Sigmoid colon (tissue), 7 donors: ENCODE data around the gene PAK2. TPM values are rescaled to one million over a fixed set of nuclear protein-coding genes. Genes with fewer than 3 reads are reported as not detected.
A peak's percentile ranks its signal among the peaks of the same experiment; 100 is the strongest.

Experiments used
- DNase-seq: peaks from one replicate; pipeline ENCODE4 v3.0.0-alpha.2; 2019
- H3K27ac ChIP-seq, 4 donors: fragments of 200-600 bp; sonication (generic); one replicate each; pipeline ENCODE4 v1.5.1; 2016 to 2019; ENCODE audit warnings: mild to moderate bottlenecking in 1 of 4
- H3K27me3 ChIP-seq, 3 donors: fragments of 200-600 bp; sonication (generic); one replicate each; pipeline ENCODE4 v1.5.1; 2019; ENCODE audit warnings: mild to moderate bottlenecking in 1 of 3
- H3K36me3 ChIP-seq, 4 donors: fragments of 200-600 bp; sonication (generic); one replicate each; pipeline ENCODE4 v1.5.1; 2016 to 2019
- H3K4me1 ChIP-seq, 4 donors: fragments of 200-600 bp; sonication (generic); one replicate each; pipeline ENCODE4 v1.5.1; 2017 to 2019
- H3K4me3 ChIP-seq, 4 donors: fragments of 200-600 bp; sonication (generic); one replicate each; pipeline ENCODE4 v1.5.1; 2017 to 2019; ENCODE audit warnings: mild to moderate bottlenecking in 2 of 4, moderate library complexity in 1 of 4
- H3K9me3 ChIP-seq, 4 donors: fragments of 200-600 bp in 3 of 4; sonication (generic) in 3 of 4; one replicate each; pipeline versions ENCODE4 v1.5.1 to v1.6.1; 2013 to 2019
- EP300 ChIP-seq, 4 donors: sonication (generic); formaldehyde crosslinking; IDR thresholded peaks; one replicate each; pipeline ENCODE4 v1.6.1; 2017; ENCODE audit warnings: antibody characterized with exemption in 4 of 4
- POLR2A ChIP-seq, 2 donors: fragments of 450-650 bp; IDR thresholded peaks; one replicate each; pipeline ENCODE4 v1.6.1; 2016; ENCODE audit warnings: antibody characterized with exemption in 2 of 2, mild to moderate bottlenecking in 2 of 2, moderate library complexity in 2 of 2
- POLR2AphosphoS5 ChIP-seq, 4 donors: sonication (generic); formaldehyde crosslinking; IDR thresholded peaks; one replicate each; pipeline ENCODE4 v1.6.1; 2017; ENCODE audit warnings: antibody characterized with exemption in 4 of 4
- WGBS, 2 donors: extraction: QIAGEN DNeasy Blood & Tissue Kit; methylation state at CpG; one replicate each; pipeline ENCODE4 v1.1.7; 2013; 5-methylcytosine and 5-hydroxymethylcytosine counted together
- intact Hi-C: fragments of 100-400 bp; cut with DNase I; formaldehyde crosslinking; loops from one replicate; pipeline ENCODE4 v1.15.1; 2023
- polyA plus RNA-seq, 3 donors: library from polyadenylated mRNA; stranded (reverse); fragments of 200-250 nt; gene quantifications; one replicate each; pipeline ENCODE4 v1.2.3, GENCODE V29; 2013
- total RNA-seq, 4 donors: library from RNA; depleted of rRNA; stranded (reverse); fragments of >200 nt; gene quantifications; one replicate each; pipeline ENCODE4 v1.1.0, GENCODE V29; 2016
- TF ChIP-seq, protein P1 (sequence below), 4 experiments: fragments of 450-650 bp in 3 of 4; fragments of 200-600 bp in 1 of 4; IDR thresholded peaks; one replicate each; pipeline ENCODE4 v1.5.1; 2016 to 2019; ENCODE audit warnings: antibody characterized with exemption in 4 of 4, mild to moderate bottlenecking in 3 of 4, moderate library complexity in 2 of 4
- donor health status: healthy with polysubstance abuse.
- donor health status: Bipolar disorder and iron deficiency.
- donor health status: healthy.

PAK2 gene
- total and polyA plus RNA-seq, 7 donors: 22.8 to 44.6 (median 35.5) TPM

DNA sequence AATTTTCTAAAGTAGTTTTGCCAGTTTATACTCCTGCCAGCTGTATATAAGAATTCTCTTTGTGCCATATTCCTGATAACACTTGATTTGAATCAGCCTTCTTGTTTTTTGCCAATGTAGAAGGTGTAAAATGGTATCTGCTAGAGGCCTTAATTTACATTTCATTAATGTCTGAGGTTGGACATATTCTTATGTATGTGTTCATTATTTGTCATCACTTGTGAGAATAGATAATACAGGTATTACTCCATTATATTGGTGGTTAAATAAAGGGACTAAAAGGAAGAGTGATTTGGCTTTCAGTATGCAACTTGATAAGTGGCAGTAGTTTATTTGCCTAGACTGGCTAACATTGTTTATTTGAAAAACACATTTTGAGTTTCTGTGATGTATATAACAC is 25.8 kb downstream of the PAK2 start:
- Histone ChIP-seq H3K27me3 (no peaks in the 10 kb centered on the region), H3K4me1 (no peaks in the 10 kb centered on the region), H3K36me3 (no peaks in the 10 kb centered on the region), H3K4me3 (no peak overlapping the region), H3K27ac (no peak overlapping the region), H3K9me3 (no peaks in the 10 kb centered on the region)
- intact Hi-C loops: no loop called here
- no peak for DNase-seq
- TF ChIP-seq EP300 (IDR thresholded peaks at IDR 0.05) (no peak), POLR2A (IDR thresholded peaks at IDR 0.05) (no peak)

DNA sequence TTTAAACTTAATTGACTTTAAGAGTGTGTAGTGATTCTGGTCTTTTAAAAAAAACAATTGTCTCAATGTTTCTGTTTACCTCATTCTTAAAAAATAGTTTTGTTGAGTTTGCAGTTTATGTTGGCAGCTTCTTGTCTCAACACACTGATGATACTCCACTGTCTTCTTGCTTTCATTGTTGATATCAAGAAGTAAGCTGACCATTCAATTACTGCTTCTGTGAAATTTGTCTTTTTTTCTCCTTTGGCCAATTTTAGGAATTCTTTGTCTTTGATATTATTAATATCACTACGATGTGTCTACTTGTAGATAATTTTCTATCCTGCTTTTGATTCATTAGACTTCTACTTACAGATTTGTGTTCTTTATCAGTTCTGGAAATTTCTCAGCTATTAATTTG is 31.4 kb downstream of the PAK2 start:
- no peak for DNase-seq
- Histone ChIP-seq H3K27me3 (no peaks in the 10 kb centered on the region), H3K36me3 (no peaks in the 10 kb centered on the region), H3K4me3 (no peak overlapping the region), H3K4me1 (peaks cover 0 to 35% (median 28%) of the 10 kb centered on the region in 4 donors), H3K27ac (no peak overlapping the region), H3K9me3 (no peaks in the 10 kb centered on the region)
- WGBS, 2 donors: 93 to 98% methylated on average over 1 of the region's 1 CpG
- TF ChIP-seq EP300 (IDR thresholded peaks at IDR 0.05) (no peak), POLR2A (IDR thresholded peaks at IDR 0.05) (no peak), POLR2AphosphoS5 (IDR thresholded peaks at IDR 0.05) (no peak)
- TF ChIP-seq, protein P1, sequence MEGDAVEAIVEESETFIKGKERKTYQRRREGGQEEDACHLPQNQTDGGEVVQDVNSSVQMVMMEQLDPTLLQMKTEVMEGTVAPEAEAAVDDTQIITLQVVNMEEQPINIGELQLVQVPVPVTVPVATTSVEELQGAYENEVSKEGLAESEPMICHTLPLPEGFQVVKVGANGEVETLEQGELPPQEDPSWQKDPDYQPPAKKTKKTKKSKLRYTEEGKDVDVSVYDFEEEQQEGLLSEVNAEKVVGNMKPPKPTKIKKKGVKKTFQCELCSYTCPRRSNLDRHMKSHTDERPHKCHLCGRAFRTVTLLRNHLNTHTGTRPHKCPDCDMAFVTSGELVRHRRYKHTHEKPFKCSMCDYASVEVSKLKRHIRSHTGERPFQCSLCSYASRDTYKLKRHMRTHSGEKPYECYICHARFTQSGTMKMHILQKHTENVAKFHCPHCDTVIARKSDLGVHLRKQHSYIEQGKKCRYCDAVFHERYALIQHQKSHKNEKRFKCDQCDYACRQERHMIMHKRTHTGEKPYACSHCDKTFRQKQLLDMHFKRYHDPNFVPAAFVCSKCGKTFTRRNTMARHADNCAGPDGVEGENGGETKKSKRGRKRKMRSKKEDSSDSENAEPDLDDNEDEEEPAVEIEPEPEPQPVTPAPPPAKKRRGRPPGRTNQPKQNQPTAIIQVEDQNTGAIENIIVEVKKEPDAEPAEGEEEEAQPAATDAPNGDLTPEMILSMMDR (IDR thresholded peaks at IDR 0.05): no peak
- intact Hi-C loops: no loop called here

- WGBS, 2 donors: 76 to 91% methylated on average over 4 of the region's 4 CpGs
These were observed 32.4 kb downstream of the PAK2 start for GRCh38 chr3:196772102-196772501.

GRCh38 chr3:196772897-196773296 is 33.2 kb downstream of the PAK2 start:
- Histone ChIP-seq H3K27ac (peak overlapping the region in 2 of 4 donors; percentile 6 to 25), H3K9me3 (no peaks in the 10 kb centered on the region), H3K27me3 (no peaks in the 10 kb centered on the region), H3K36me3 (no peaks in the 10 kb centered on the region), H3K4me3 (no peak overlapping the region), H3K4me1 (peaks cover 0 to 45% (median 34%) of the 10 kb centered on the region in 4 donors)
- TF ChIP-seq POLR2A (IDR thresholded peaks at IDR 0.05) (no peak), POLR2AphosphoS5 (IDR thresholded peaks at IDR 0.05) (no peak)
- WGBS, 2 donors: 87 to 93% methylated on average over 6 of the region's 6 CpGs
- intact Hi-C loops: no loop called here
- no peak for DNase-seq

More at GRCh38 chr3:196772102-196772501, 32.4 kb downstream of the PAK2 start:
- no peak for DNase-seq
- intact Hi-C loops: no loop called here
- Histone ChIP-seq H3K4me1 (peaks cover 0 to 38% (median 30%) of the 10 kb centered on the region in 4 donors), H3K27me3 (no peaks in the 10 kb centered on the region), H3K27ac (no peak overlapping the region), H3K4me3 (no peak overlapping the region), H3K9me3 (no peaks in the 10 kb centered on the region), H3K36me3 (no peaks in the 10 kb centered on the region)
- TF ChIP-seq POLR2AphosphoS5 (IDR thresholded peaks at IDR 0.05) (no peak), POLR2A (IDR thresholded peaks at IDR 0.05) (no peak), EP300 (IDR thresholded peaks at IDR 0.05) (no peak)
- TF ChIP-seq, protein P1 (IDR thresholded peaks at IDR 0.05): no peak

GRCh38 chr3:196774191-196774820 is 34.6 kb downstream of the PAK2 start:
- H3K36me3 ChIP-seq: no peaks in the 10 kb centered on the region
- no peaks in the 10 kb centered on the region for H3K27me3 ChIP-seq
- peaks cover 0 to 59% (median 46%) of the 10 kb centered on the region in 4 donors for H3K4me1 ChIP-seq
- H3K27ac ChIP-seq: peak overlapping the region in 1 of 4 donors; percentile 10
- TF ChIP-seq POLR2A (IDR thresholded peaks at IDR 0.05) (no peak), POLR2AphosphoS5 (IDR thresholded peaks at IDR 0.05) (no peak), EP300 (IDR thresholded peaks at IDR 0.05) (no peak)
- TF ChIP-seq, protein P1 (IDR thresholded peaks at IDR 0.05): no peak
- no peak for DNase-seq
- H3K9me3 ChIP-seq: no peaks in the 10 kb centered on the region
- H3K4me3 ChIP-seq: no peak overlapping the region
- WGBS, 2 donors: 63 to 64% methylated on average over 5 of the region's 5 CpGs
- intact Hi-C loops: no loop called here
